ENCODE data around the gene INPP4A. TPM values are rescaled to one million over a fixed set of nuclear protein-coding genes. Genes with fewer than 3 reads are reported as not detected.

Gene INPP4A
- total and polyA plus RNA-seq, 7 experiments from 2014 or later, result 51.4 to 165 (median 145) TPM

DNA sequence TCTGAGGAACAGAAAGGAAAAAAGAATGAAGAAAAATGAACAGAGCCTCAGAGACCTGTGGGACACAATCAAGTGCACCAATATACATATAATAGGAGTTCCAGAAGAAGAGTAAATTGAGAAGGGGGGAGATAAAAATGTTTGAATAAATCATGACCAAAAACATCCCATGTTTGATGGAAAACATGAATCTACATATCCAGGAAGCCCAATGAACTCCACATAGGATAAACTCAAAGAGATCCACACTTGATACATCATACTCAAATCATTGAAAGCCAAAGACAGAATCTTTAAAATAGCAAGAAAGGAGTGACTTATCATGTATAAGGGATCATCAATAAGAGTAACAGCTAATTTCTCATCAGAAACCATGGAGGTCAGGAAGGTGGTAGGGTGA, 83.7 kb downstream of the INPP4A start:
- H3K36me3 Mint-ChIP-seq, result peaks cover 14 to 47% (median 44%) of the 10 kb centered on the region in 5 donors
- POLR2A ChIA-PET, result no interaction called here

DNA sequence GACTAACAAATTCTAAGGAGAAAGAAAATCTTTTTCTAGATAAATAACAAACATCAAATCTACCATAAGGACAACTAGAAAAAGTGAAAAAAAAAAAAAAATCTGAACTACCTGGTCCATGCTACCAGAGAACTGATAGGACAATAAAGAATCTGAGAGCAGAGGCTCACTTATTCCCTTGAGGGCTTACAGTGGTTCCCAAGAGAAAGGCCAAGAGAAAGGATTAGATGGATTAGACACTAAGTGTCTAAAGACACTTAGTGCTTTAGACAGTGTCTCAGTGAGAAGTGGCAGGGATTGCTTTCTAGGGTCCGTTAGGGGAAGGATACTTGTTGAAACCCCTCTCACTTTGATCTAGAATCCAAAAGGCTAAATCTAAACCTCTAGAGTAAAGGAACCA, 85.5 kb downstream of the INPP4A start:
- POLR2A ChIA-PET, result no interaction called here
- no peaks in the 10 kb centered on the region for H3K9me3 ChIP-seq (ENCODE audit: control insufficient read depth in 2 of 3, low read length in 3 of 3)
- H3K4me1 Mint-ChIP-seq, result peaks cover 4 to 34% (median 26%) of the 10 kb centered on the region in 7 donors
- DNase-seq (no peak), ATAC-seq (no peak)
- H3K36me3 ChIP-seq (ENCODE audit: control insufficient read depth in 2 of 3, insufficient read depth in 3 of 3, low read length in 3 of 3), result peaks cover 0 to 20% (median 0%) of the 10 kb centered on the region in 3 experiments
- H3K27me3 Mint-ChIP-seq, result no peaks in the 10 kb centered on the region
- CTCF ChIA-PET, result no interaction called here
- H3K4me3 Mint-ChIP-seq, result no peak overlapping the region
- no peaks in the 10 kb centered on the region for H3K4me1 ChIP-seq (ENCODE audit: control insufficient read depth in 2 of 2, insufficient read depth in 2 of 2, low read length in 2 of 2)
- H3K27ac Mint-ChIP-seq, result peak overlapping the region in 7 of 9 donors; percentile 43 to 82 (median 58)
- H3K27me3 ChIP-seq (ENCODE audit: control insufficient read depth in 2 of 2, insufficient read depth in 2 of 2, low read length in 2 of 2), result no peaks in the 10 kb centered on the region
- peaks cover 0 to 7% (median 0%) of the 10 kb centered on the region in 11 donors for H3K9me3 Mint-ChIP-seq
- H3K27ac ChIP-seq (ENCODE audit: low read depth, low read length), result no peak overlapping the region
- H3K4me3 ChIP-seq (ENCODE audit: low read length), result no peak overlapping the region
- intact Hi-C loops (cut with micrococcal nuclease), result no loop called here
- H3K36me3 Mint-ChIP-seq, result peaks cover 18 to 46% (median 39%) of the 10 kb centered on the region in 5 donors

More for the DNA sequence above, 83.7 kb downstream of the INPP4A start:
- Mint-ChIP-seq H3K27me3 (no peaks in the 10 kb centered on the region), H3K9me3 (peaks cover 0 to 7% (median 0%) of the 10 kb centered on the region in 11 donors), H3K4me3 (no peak overlapping the region), H3K4me1 (peaks cover 4 to 44% (median 26%) of the 10 kb centered on the region in 7 donors), H3K27ac (peak overlapping the region in 4 of 9 donors; percentile 52 to 68 (median 54))
- CTCF ChIA-PET, result no interaction called here
- Histone ChIP-seq H3K9me3 (ENCODE audit: control insufficient read depth in 2 of 3, low read length in 3 of 3) (no peaks in the 10 kb centered on the region), H3K4me3 (ENCODE audit: low read length) (no peak overlapping the region), H3K27me3 (ENCODE audit: control insufficient read depth in 2 of 2, insufficient read depth in 2 of 2, low read length in 2 of 2) (no peaks in the 10 kb centered on the region), H3K27ac (ENCODE audit: low read depth, low read length) (no peak overlapping the region), H3K4me1 (ENCODE audit: control insufficient read depth in 2 of 2, insufficient read depth in 2 of 2, low read length in 2 of 2) (no peaks in the 10 kb centered on the region), H3K36me3 (ENCODE audit: control insufficient read depth in 2 of 3, insufficient read depth in 3 of 3, low read length in 3 of 3) (peaks cover 0 to 2% (median 0%) of the 10 kb centered on the region in 3 experiments)
- ATAC-seq, result no peak
- no peak for DNase-seq
- intact Hi-C loops (cut with micrococcal nuclease), result no loop called here

DNA sequence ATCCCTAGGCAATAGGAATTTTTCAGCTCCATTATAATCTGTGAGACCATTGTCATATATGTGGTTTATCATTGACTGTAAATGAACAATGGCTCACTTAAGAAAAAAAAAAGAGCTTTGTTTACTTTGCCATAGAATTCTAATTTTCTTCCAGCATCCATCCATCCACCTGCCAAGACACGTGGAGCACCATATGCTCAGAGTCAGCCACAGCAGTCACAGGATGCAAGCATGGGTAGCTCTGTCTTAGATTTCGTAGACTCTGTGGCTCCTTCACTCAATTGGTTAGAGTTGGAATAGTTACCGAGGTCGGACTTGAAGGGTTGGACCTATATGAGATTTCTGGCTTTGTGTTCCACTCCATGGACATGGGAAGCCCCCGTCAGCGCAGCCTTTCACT, 88.1 kb downstream of the INPP4A start:
- no peak overlapping the region for H3K4me3 Mint-ChIP-seq
- peaks cover 2 to 29% (median 17%) of the 10 kb centered on the region in 7 donors for H3K4me1 Mint-ChIP-seq
- POLR2A ChIA-PET, result interaction anchor here (0.6 to 0.7 kb wide), 2 partner anchors 19 to 80 kb away, joined by 3 to 5 read pairs; no protein-coding TSS in a partner anchor
- no peak overlapping the region for H3K27ac Mint-ChIP-seq
- Histone ChIP-seq H3K27ac (ENCODE audit: low read depth, low read length) (no peak overlapping the region), H3K27me3 (ENCODE audit: control insufficient read depth in 2 of 2, insufficient read depth in 2 of 2, low read length in 2 of 2) (no peaks in the 10 kb centered on the region), H3K9me3 (ENCODE audit: control insufficient read depth in 2 of 3, low read length in 3 of 3) (no peaks in the 10 kb centered on the region), H3K4me1 (ENCODE audit: control insufficient read depth in 2 of 2, insufficient read depth in 2 of 2, low read length in 2 of 2) (no peaks in the 10 kb centered on the region), H3K36me3 (ENCODE audit: control insufficient read depth in 2 of 3, insufficient read depth in 3 of 3, low read length in 3 of 3) (peaks cover 0 to 45% (median 11%) of the 10 kb centered on the region in 3 experiments), H3K4me3 (ENCODE audit: low read length) (no peak overlapping the region)
- H3K27me3 Mint-ChIP-seq, result no peaks in the 10 kb centered on the region
- DNase-seq, result no peak
- peaks cover 15 to 44% (median 21%) of the 10 kb centered on the region in 5 donors for H3K36me3 Mint-ChIP-seq
- H3K9me3 Mint-ChIP-seq, result peaks cover 0 to 7% (median 0%) of the 10 kb centered on the region in 11 donors
- no peak for ATAC-seq
- CTCF ChIA-PET, result interaction anchor here (0.5 to 1.7 kb wide), 3 partner anchors 120 to 785 kb away, joined by 4 to 7 read pairs (median 5); no protein-coding TSS in a partner anchor
- intact Hi-C loops (cut with micrococcal nuclease), result no loop called here

DNA sequence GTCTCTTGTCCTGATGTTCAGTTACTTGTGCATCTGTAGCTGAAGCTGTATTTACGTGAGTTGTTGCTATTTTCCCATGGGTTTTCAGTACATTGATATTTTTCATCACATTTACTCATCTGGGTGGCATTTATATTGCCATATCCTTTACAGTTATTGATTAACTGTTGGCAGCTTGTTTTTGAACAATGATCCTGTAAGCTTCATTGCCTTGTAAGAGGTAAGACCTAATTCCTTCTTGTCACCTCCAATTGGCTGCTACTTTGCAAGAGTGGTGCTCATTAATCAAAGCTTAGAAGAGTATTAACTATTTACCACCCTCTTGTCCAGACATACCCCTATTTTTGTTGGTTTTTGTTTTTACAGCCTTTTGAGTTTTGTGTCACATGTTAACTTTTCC, 88.9 kb downstream of the INPP4A start:
- Histone ChIP-seq H3K4me3 (ENCODE audit: low read length) (no peak overlapping the region), H3K9me3 (ENCODE audit: control insufficient read depth in 2 of 3, low read length in 3 of 3) (no peaks in the 10 kb centered on the region), H3K27ac (ENCODE audit: low read depth, low read length) (no peak overlapping the region), H3K4me1 (ENCODE audit: control insufficient read depth in 2 of 2, insufficient read depth in 2 of 2, low read length in 2 of 2) (no peaks in the 10 kb centered on the region), H3K36me3 (ENCODE audit: control insufficient read depth in 2 of 3, insufficient read depth in 3 of 3, low read length in 3 of 3) (peaks cover 0 to 53% (median 11%) of the 10 kb centered on the region in 3 experiments), H3K27me3 (ENCODE audit: control insufficient read depth in 2 of 2, insufficient read depth in 2 of 2, low read length in 2 of 2) (no peaks in the 10 kb centered on the region)
- intact Hi-C loops (cut with micrococcal nuclease), result no loop called here
- CTCF ChIA-PET, result interaction anchor here (1.7 kb wide), 1 partner anchor 121 kb away, joined by 7 read pairs; no protein-coding TSS in a partner anchor
- peaks cover 6 to 21% (median 10%) of the 10 kb centered on the region in 7 donors for H3K4me1 Mint-ChIP-seq
- POLR2A ChIA-PET, result no interaction called here
- DNase-seq (no peak), ATAC-seq (no peak)
- peak overlapping the region in 6 of 9 donors; percentile 6 to 53 (median 12) for H3K27ac Mint-ChIP-seq
- no peak overlapping the region for H3K4me3 Mint-ChIP-seq
- H3K27me3 Mint-ChIP-seq, result no peaks in the 10 kb centered on the region
- H3K36me3 Mint-ChIP-seq, result peaks cover 7 to 44% (median 19%) of the 10 kb centered on the region in 5 donors
- H3K9me3 Mint-ChIP-seq, result no peaks in the 10 kb centered on the region

DNA sequence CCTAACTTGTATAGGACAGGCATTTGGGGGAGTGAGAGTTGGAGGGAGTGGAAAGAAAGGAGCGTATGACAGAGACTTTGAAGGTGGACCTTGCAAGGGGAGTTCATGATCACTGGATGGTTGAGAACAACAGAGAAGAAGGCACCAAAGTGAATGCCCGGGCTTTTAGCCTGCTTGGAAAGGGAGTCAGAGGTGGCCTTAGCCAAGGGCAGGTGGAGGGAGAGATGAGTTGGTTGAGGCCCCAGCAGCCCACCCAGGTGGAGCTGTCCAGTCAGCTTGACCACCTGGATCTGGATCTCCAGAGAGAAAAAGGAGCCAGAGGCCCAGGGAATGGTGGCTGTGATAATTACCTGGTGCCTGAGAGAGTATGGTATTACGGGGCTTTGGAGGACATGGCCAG, 90.1 kb downstream of the INPP4A start:
- no peaks in the 10 kb centered on the region for H3K4me1 ChIP-seq (ENCODE audit: control insufficient read depth in 2 of 2, insufficient read depth in 2 of 2, low read length in 2 of 2)
- Mint-ChIP-seq H3K4me3 (no peak overlapping the region), H3K36me3 (peaks cover 14 to 55% (median 22%) of the 10 kb centered on the region in 5 donors), H3K27ac (peak overlapping the region in 8 of 9 donors; percentile 26 to 82 (median 57)), H3K27me3 (no peaks in the 10 kb centered on the region), H3K4me1 (peaks cover 4 to 17% (median 9%) of the 10 kb centered on the region in 7 donors), H3K9me3 (no peaks in the 10 kb centered on the region)
- ChIA-PET CTCF (interaction anchor here (1.3 kb wide), 1 partner anchor 129 kb away, joined by 4 read pairs; no protein-coding TSS in a partner anchor), POLR2A (interaction anchor here (0.6 kb wide), 1 partner anchor 117 kb away, joined by 3 read pairs; no protein-coding TSS in a partner anchor)
- H3K4me3 ChIP-seq (ENCODE audit: low read length), result no peak overlapping the region
- intact Hi-C loops (cut with micrococcal nuclease), result no loop called here
- DNase-seq, result no peak
- no peaks in the 10 kb centered on the region for H3K9me3 ChIP-seq (ENCODE audit: control insufficient read depth in 2 of 3, low read length in 3 of 3)
- no peaks in the 10 kb centered on the region for H3K27me3 ChIP-seq (ENCODE audit: control insufficient read depth in 2 of 2, insufficient read depth in 2 of 2, low read length in 2 of 2)
- no peak overlapping the region for H3K27ac ChIP-seq (ENCODE audit: low read depth, low read length)
- peaks cover 0 to 65% (median 18%) of the 10 kb centered on the region in 3 experiments for H3K36me3 ChIP-seq (ENCODE audit: control insufficient read depth in 2 of 3, insufficient read depth in 3 of 3, low read length in 3 of 3)
- no peak for ATAC-seq

DNA sequence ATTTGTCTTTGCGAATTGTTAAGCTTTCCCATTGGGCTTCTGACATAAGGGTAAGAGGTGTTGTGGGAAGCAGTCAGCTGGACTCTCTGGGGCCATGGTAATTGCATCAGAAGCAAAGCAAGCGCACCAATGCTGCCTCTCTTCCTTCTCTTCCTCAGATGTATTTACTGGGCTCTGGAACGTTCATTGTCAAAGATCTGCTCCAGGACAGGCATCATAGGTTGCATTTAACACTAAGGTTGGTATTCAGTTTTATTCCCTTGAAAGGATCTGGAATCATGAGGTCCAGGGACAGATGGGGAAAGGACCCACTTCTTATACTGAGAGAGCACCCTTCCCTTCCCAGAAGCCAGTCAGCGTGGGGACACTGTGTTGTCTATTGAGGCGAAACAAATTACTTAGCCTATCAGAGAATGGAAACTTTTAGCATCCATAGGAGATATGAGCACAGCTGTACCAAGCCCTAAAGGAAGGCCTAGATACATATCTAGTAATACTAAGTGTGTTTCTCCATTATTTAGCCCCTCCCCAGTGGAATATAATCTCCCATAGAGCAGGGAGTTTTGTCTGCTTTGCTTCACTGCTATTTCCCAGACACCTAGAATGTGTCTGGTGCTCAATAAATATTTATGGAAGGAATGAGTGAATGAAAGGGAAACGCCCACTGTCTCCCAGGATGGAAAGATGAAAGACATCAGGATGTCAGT, 91.5 kb downstream of the INPP4A start:
- H3K27ac ChIP-seq (ENCODE audit: low read depth, low read length), result no peak overlapping the region
- peaks cover 0 to 10% (median 5%) of the 10 kb centered on the region in 7 donors for H3K4me1 Mint-ChIP-seq
- H3K27me3 ChIP-seq (ENCODE audit: control insufficient read depth in 2 of 2, insufficient read depth in 2 of 2, low read length in 2 of 2), result no peaks in the 10 kb centered on the region
- H3K9me3 ChIP-seq (ENCODE audit: control insufficient read depth in 2 of 3, low read length in 3 of 3), result no peaks in the 10 kb centered on the region
- POLR2A ChIA-PET, result interaction anchor here (0.5 kb wide), 1 partner anchor 120 kb away, joined by 5 read pairs; no protein-coding TSS in a partner anchor
- H3K4me1 ChIP-seq (ENCODE audit: control insufficient read depth in 2 of 2, insufficient read depth in 2 of 2, low read length in 2 of 2), result no peaks in the 10 kb centered on the region
- H3K27me3 Mint-ChIP-seq, result no peaks in the 10 kb centered on the region
- no peaks in the 10 kb centered on the region for H3K9me3 Mint-ChIP-seq
- H3K36me3 ChIP-seq (ENCODE audit: control insufficient read depth in 2 of 3, insufficient read depth in 3 of 3, low read length in 3 of 3), result peaks cover 0 to 79% (median 26%) of the 10 kb centered on the region in 3 experiments
- peaks cover 24 to 66% (median 31%) of the 10 kb centered on the region in 5 donors for H3K36me3 Mint-ChIP-seq
- CTCF ChIA-PET, result interaction anchor here (0.6 kb wide), 1 partner anchor 128 kb away, joined by 4 read pairs; no protein-coding TSS in a partner anchor
- H3K4me3 ChIP-seq (ENCODE audit: low read length), result no peak overlapping the region
- H3K27ac Mint-ChIP-seq, result peak overlapping the region in 7 of 9 donors; percentile 1 to 61 (median 30)
- ATAC-seq (no peak), DNase-seq (no peak)
- no peak overlapping the region for H3K4me3 Mint-ChIP-seq
- intact Hi-C loops (cut with micrococcal nuclease), result no loop called here

Data from naive thymus-derived CD4-positive, alpha-beta T cell (primary cell).